KMS-11 (cell line): ENCODE measurements around the gene ANAPC16.

Experiments
- H2AFZ ChIP-seq: fragments of 200-600 bp; sonication (generic); 2 replicates; pipeline ENCODE4 v1.6.1; 2016; ENCODE audit warnings: antibody characterized with exemption, mixed run types, low read depth
- H3K27ac ChIP-seq: fragments of 200-600 bp; sonication (generic); 2 replicates; pipeline ENCODE4 v1.6.1; 2016; ENCODE audit warnings: mild to moderate bottlenecking, mixed run types
- H3K27me3 ChIP-seq: fragments of 200-600 bp; sonication (generic); 2 replicates; pipeline ENCODE4 v1.6.1; 2017; ENCODE audit warnings: mild to moderate bottlenecking, low read depth, mixed run types, moderate library complexity; ENCODE audit not compliant: insufficient read depth
- H3K36me3 ChIP-seq: fragments of 200-600 bp; sonication (generic); 2 replicates; pipeline ENCODE4 v1.6.1; 2017; ENCODE audit warnings: mild to moderate bottlenecking, mixed run types; ENCODE audit not compliant: insufficient read depth
- H3K4me1 ChIP-seq: fragments of 200-600 bp; sonication (generic); 2 replicates; pipeline ENCODE4 v1.6.1; 2016; ENCODE audit warnings: mild to moderate bottlenecking, low read depth, mixed run types; ENCODE audit not compliant: poor library complexity, severe bottlenecking
- H3K4me2 ChIP-seq: fragments of 200-600 bp; sonication (generic); 2 replicates; pipeline ENCODE4 v1.7.0; 2016; ENCODE audit warnings: mild to moderate bottlenecking, mixed run types
- H3K4me3 ChIP-seq: fragments of 200-600 bp; sonication (generic); IDR thresholded peaks from 2 replicates; pipeline ENCODE4 v1.6.1; 2017; ENCODE audit warnings: low read depth, low read length, mixed read lengths; ENCODE audit not compliant: insufficient read depth
- H3K79me2 ChIP-seq: fragments of 200-600 bp; sonication (generic); 2 replicates; pipeline ENCODE4 v1.6.1; 2016; ENCODE audit warnings: low read depth, mixed run types; ENCODE audit not compliant: insufficient read depth
- H3K9ac ChIP-seq: fragments of 200-600 bp; sonication (generic); 2 replicates; pipeline ENCODE4 v1.6.1; 2016; ENCODE audit warnings: mild to moderate bottlenecking, mixed run types
- H4K20me1 ChIP-seq: fragments of 200-600 bp; sonication (generic); 2 replicates; pipeline ENCODE4 v1.6.1; 2016; ENCODE audit warnings: mild to moderate bottlenecking, mixed run types; ENCODE audit not compliant: insufficient read depth
- TF ChIP-seq, protein P1 (sequence below): fragments of 200-600 bp; sonication (generic); conservative IDR thresholded peaks from 2 replicates; pipeline ENCODE4 v1.6.1; 2017; ENCODE audit warnings: low read depth, mild to moderate bottlenecking, antibody characterized with exemption, low read length, moderate library complexity, mixed read lengths

Gene ANAPC16

DNA sequence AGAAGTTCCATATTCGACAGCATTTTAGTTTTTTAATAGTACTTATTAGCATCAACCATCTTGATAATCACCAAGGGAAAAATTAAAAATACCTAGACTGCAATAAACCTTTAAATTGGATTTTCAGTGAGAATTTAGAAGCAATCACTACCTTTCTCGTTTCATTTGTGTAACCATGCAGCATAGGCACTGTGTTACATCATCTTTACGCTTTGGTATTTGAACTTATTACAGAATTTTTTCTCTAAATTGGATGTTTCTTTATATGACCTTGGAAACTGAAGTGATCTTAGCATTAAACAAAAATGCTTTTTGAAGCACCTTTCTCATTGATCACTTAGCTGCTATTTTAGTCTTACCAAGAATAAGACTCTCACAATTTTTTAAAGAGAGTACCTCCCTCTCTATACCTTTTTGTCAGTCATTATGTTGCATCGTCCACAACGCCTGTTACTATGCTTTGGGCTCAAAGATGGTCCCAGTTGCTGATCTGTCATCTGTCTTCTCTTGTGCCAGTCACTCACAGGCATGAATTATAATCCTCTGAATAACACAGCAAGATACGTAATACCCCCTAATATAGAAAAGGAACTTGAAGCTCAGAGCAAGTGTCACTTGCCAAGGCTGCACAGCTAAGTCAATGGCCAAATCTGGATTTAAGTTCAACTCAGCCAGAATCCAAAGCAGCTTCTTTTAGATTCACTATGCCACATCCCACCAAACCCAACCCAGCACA is 19.9 kb downstream of the ANAPC16 start:
- Histone ChIP-seq H3K4me1 (no peaks in the 10 kb centered on the region), H3K4me2 (no peak overlapping the region), H4K20me1 (no peaks in the 10 kb centered on the region), H3K36me3 (0 out of 2 replicates have a peak, but pooled peaks cover 5% of the 10 kb centered on the region), H3K27ac (no peak overlapping the region), H3K27me3 (no peaks in the 10 kb centered on the region), H3K9ac (no peak overlapping the region), H3K4me3 (no peak overlapping the region), H2AFZ (no peak overlapping the region), H3K79me2 (no peaks in the 10 kb centered on the region)
- TF ChIP-seq, protein P1, sequence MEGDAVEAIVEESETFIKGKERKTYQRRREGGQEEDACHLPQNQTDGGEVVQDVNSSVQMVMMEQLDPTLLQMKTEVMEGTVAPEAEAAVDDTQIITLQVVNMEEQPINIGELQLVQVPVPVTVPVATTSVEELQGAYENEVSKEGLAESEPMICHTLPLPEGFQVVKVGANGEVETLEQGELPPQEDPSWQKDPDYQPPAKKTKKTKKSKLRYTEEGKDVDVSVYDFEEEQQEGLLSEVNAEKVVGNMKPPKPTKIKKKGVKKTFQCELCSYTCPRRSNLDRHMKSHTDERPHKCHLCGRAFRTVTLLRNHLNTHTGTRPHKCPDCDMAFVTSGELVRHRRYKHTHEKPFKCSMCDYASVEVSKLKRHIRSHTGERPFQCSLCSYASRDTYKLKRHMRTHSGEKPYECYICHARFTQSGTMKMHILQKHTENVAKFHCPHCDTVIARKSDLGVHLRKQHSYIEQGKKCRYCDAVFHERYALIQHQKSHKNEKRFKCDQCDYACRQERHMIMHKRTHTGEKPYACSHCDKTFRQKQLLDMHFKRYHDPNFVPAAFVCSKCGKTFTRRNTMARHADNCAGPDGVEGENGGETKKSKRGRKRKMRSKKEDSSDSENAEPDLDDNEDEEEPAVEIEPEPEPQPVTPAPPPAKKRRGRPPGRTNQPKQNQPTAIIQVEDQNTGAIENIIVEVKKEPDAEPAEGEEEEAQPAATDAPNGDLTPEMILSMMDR: no peak

DNA sequence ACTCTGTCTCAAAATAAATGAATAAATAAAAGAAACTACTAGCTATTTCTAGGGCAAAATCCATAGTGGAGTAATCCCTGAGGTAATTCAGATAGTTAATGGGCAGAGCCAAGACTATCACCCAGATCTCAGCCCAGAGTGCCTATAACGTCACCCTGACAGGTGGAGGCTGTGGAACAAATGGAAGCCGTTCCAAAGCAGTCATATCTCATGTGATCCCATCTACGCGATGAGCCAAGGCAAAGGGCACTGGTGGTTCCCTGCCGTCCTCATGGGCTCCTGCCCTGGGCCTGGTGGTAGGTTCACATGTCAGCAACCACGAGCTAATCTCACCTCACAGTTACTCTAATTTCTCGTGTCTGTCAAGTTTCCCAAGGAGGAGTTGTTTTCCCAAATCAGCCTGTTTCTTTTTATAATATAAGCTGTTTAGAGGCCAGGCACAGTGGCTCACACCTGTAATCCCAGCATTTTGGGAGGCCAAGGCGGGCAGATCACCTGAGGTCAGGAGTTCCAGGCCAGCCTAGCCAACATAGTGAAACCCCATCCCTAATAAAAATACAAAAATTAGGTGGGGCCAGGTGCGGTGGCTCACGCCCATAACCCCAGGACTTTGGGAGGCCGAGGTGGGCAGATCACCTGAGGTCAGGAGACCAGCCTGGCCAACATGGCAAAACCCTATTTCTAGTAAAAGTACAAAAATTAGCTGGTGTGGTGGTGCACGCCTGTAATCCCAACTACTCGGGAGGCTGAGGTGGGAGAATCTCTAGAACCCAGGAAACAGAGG is 22.8 kb downstream of the ANAPC16 start:
- no peaks in the 10 kb centered on the region for H3K27me3 ChIP-seq
- no peaks in the 10 kb centered on the region for H3K4me1 ChIP-seq
- no peak overlapping the region for H2AFZ ChIP-seq
- no peak overlapping the region for H3K27ac ChIP-seq
- no peak overlapping the region for H3K9ac ChIP-seq
- H3K36me3 ChIP-seq: 0 out of 2 replicates have a peak, but pooled peaks cover 2% of the 10 kb centered on the region
- H3K4me2 ChIP-seq: no peak overlapping the region
- no peak overlapping the region for H3K4me3 ChIP-seq
- TF ChIP-seq, protein P1: no peak
- H4K20me1 ChIP-seq: no peaks in the 10 kb centered on the region
- no peaks in the 10 kb centered on the region for H3K79me2 ChIP-seq

DNA sequence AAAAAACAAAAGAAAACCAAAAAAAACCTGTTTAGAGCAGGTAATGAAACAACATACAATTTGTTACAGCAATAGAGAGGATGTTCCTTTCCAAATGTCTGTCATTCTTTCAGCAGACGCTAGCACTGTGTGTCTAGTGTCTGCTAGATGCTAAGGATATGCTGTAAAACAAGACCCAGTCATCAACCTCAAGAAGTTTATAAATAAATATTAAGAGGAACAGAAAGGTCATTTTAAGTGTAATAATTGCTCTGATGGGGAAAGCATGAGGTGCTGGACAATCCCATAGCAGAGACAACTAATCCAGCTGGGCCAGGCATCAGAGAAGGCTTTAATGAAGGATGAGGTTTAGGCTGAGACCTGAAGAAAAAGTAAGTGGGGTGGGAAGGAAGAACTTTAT is 23.6 kb downstream of the ANAPC16 start:
- H3K36me3 ChIP-seq: no peaks in the 10 kb centered on the region
- H3K4me2 ChIP-seq: no peak overlapping the region
- TF ChIP-seq, protein P1: no peak
- H3K27me3 ChIP-seq: no peaks in the 10 kb centered on the region
- no peaks in the 10 kb centered on the region for H4K20me1 ChIP-seq
- H3K4me3 ChIP-seq: no peak overlapping the region
- H3K79me2 ChIP-seq: no peaks in the 10 kb centered on the region
- H3K4me1 ChIP-seq: peaks cover 4% of the 10 kb centered on the region
- H3K27ac ChIP-seq: no peak overlapping the region
- H3K9ac ChIP-seq: no peak overlapping the region
- H2AFZ ChIP-seq: no peak overlapping the region

DNA sequence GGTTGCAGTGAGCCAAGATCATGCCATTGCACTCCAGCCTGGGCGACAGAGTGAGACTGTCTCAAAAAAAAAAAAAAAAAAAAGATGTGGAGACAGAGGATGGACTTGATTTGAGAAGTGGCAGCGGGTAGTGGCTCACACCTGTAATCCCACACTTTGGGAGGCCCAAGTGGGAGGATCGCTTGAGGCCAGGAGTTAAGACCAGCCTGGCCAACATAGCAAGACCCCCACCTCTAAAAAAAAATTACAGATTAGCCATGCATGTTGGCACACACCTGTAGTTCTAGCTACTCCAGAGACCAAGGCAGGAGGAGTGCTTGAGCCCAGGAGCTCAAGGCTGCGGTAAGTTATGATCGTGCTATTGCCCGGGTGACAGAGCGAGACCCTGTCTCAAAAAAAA is 24.6 kb downstream of the ANAPC16 start:
- Histone ChIP-seq H3K4me2 (no peak overlapping the region), H4K20me1 (no peaks in the 10 kb centered on the region), H3K4me3 (no peak overlapping the region), H3K79me2 (no peaks in the 10 kb centered on the region), H3K36me3 (no peaks in the 10 kb centered on the region), H2AFZ (no peak overlapping the region), H3K4me1 (peaks cover 14% of the 10 kb centered on the region), H3K27ac (no peak overlapping the region), H3K27me3 (no peaks in the 10 kb centered on the region), H3K9ac (no peak overlapping the region)
- TF ChIP-seq, protein P1: no peak
